HG03439 (cell line): Measurements from ENCODE around the gene SAMD4A.

Experiments used
- ATAC-seq: cut with Tn5 transposase; IDR thresholded peaks from one replicate; pipeline ENCODE4 v1.9.1; 2021; ENCODE audit warnings: mild to moderate bottlenecking, moderate library complexity; ENCODE audit not compliant: unreplicated experiment

The SAMD4A gene

DNA sequence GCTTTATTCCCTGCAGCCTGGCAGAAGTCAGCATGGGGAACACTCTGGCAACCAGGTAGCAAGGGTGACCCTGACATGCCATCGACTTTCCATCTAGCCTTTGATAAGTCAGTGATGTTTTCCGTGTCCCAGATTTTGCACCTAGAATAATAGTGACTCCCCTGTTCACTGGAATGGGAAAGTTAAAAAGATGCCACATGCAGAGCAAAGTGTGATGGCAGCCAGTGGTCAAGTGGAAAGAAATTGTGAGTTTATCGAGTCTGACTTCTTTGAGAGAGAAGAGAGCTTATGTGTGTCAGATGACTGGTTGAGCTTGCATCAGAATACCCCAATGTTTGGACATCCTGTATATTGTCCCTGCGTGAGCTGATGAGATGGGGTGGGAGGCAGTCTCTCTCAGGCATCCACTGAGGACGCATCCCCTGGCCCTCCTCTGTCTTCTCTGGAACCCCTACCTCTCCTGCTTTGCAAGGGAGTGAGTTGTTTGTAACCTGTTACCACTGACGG, 187.2 kb downstream of the SAMD4A start:
- ATAC-seq = no peak

DNA sequence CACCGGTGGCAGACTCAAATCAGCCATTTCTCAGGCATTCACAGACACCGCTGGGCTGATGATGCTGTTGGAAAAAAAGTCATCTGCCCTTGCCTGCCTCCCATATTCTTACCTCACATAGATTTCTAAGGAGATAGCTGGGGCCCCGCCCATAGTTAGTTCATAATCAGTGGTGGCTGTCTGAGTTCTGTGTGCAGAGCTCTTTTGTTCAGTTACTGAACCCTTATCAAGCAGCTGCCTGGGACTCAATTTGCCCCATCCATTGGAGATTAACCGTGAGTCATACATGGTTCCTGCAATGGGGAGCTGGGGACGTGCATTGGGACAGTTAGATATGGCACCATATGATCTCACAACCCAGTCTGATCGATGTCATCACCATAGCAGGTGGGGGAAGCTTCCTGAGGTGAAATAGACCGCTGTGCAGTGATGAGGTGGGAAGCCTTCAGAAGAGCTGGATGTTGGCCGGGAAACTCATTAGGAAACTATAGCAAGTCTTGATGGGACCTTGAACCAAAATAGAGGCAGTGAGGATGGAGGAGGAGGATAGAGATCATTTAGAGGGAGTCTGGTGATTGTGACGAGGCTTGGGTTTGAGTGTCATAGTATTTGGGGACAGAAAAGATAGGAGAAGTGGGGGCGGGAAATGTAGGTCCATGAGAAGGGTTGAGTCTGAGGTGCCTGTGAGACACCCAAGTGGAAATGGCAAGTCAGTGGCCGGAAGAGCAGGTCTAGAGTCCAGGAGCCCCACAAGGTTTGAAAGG, 187.9 kb downstream of the SAMD4A start:
- ATAC-seq = no peak

DNA sequence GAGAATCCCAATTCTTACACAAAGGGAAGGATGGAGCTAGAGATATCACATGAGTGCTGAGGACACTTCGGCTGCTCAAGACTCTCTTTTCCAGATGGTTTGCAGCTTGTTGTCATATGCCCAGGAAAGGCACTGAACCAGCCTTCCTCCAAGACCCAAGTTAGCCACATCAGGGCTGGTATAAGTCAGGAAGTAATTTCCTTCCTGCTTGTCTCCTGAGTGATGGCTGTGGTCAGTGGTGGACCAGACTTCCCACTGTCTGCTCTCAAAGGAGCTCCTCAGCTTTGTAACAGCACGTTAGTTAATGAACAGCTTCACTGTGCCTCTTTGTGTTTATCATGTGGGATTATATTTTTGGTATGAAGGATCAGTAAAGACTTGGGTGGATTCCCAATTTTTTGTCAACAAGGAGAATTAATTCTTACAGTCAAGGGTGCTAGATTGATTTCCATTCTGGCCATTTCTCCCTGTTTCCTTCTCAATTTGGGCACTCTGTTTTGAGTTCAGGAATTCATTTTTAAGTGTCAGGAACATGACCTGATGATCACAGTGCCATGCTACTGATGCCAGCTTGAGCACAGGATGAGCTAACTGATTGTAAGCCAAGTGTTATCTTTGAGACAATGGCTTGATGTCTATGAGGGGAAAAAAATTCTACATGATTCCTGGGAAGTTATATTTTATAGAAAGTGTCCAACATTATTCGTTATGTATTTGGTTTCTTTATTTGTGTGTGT, 189.9 kb downstream of the SAMD4A start:
- ATAC-seq = no peak

DNA sequence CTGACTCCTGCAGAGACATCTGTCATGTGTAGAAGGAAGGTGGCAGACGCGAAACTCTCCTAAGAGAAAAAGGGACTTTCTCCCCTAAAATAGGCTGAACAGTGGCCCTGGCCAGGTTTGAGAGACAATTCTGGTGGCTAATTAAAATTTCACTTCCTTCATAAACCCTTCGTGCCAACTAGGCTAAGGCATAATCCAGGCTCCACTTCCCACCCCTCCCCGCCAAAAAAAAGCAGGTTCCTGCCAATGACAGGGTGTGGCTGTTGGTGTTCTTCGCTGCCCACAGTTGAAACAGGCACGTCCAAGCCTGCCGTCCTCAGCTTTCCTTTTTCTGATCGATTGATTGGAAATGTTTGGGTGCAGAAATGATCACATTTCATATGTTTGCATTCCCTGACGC, 191.1 kb downstream of the SAMD4A start:
- ATAC-seq = no peak

DNA sequence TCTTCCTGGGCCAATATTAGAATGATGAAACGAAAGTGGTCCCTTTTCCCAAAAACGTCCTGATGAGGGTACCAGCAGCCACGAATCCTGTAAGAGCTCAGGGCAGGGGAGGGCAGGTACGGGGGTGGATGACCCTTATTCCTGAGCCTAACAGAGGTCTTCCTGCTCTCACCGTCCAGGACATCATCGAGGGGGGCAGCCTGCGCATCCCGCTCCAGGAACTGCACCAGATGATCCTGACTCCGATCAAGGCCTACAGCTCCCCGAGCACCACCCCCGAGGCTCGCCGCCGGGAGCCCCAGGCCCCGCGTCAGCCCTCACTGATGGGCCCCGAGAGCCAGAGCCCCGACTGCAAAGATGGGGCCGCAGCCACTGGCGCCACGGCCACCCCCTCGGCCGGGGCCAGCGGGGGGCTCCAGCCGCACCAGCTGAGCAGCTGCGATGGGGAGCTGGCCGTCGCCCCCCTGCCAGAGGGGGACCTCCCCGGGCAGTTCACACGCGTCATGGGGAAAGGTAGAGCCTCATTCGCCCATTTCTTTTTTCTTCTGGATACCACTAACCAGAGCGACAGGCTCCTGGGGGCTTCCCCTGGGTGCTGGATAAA, 193.2 kb downstream of the SAMD4A start:
- ATAC-seq = no peak

DNA sequence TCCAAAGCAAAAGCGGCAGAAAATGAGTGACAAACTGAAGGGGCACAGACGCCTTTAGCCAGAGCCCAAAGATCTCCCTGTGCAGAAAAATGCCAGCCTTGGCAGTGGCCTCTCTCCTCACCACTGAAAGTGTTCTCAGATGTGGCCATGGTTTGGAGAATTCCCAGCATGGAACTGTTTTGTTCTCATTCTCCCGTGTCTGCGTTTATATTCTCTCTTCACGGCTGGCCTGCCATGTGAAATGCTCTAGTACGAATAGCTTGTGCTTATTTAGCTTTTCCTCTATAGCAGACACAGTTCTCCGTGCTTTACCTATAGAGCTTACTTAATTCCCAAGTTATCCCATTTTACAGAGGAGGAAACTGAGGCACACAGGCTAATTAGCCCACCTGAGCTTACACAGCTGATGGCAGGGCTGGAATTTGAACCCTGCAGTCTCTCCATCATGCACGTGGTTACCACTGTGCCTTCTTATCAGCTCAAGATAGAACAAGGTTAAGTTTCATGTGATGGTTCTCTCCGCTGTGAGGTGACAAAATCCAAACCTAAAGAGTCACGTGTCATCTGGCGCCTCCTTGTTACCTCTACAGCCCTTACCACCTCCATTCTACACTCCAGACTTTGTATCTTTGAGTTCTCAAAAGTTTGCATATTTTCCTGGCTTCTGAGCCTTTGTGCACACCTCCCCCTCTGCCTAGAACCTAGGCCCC, 194.1 kb downstream of the SAMD4A start:
- ATAC-seq = no peak

DNA sequence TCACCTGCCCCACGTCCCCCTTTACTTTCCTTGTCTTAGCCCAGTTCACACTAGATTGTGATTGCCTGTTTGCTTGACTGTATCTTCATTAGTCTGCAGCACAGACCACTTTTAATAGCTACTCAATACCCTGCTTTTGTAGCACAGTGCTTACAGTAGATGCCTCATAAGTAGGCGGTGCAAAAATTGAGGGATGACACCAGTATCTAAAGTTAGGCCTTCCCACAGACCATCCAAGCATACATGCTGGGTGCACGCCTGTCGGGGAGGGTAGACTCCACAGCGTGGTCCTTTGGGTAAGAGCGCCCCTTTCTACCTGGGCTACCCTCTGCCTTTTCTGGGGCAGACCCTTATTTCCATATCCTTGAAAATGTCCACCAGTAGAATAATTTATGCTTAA, 194.9 kb downstream of the SAMD4A start:
- ATAC-seq = no peak

DNA sequence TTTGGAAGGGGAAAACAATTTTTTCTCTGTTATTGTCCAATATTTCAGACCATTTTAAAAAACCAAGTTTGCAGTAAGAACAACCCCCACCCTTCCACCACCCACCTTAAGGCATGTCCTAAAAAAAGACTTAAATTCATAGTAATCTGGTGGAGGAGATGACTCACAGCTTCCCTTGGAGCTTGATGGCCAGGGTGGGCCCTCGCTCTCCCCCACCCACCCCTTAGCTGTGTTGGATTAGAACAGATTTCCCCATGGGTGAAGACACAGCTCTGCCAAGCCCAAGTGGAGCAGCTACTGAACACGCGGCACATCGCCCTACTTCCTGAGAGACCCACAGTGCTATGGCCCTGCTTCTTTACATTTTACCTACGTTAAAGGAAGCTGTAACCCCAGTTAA, 195.4 kb downstream of the SAMD4A start:
- no peak for ATAC-seq

DNA sequence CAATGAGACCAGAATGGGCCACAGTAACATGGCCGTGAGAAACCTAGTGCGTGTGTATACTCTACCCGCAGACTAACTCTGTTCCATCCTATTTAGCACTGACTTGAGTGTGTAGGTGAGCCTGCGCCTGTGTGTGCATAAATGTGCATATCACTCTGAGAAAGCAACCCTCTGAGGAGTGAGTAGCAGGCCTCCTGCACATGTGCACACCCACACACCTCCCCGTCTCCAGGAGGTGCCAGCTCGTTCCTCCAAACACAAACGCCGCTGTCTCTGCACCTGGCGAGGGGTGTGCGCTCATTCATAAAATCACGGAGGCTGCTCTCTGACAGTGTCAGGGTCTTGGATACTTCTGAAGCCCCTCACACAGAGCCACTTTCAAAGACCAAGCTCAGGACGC, 196.8 kb downstream of the SAMD4A start:
- ATAC-seq = no peak

DNA sequence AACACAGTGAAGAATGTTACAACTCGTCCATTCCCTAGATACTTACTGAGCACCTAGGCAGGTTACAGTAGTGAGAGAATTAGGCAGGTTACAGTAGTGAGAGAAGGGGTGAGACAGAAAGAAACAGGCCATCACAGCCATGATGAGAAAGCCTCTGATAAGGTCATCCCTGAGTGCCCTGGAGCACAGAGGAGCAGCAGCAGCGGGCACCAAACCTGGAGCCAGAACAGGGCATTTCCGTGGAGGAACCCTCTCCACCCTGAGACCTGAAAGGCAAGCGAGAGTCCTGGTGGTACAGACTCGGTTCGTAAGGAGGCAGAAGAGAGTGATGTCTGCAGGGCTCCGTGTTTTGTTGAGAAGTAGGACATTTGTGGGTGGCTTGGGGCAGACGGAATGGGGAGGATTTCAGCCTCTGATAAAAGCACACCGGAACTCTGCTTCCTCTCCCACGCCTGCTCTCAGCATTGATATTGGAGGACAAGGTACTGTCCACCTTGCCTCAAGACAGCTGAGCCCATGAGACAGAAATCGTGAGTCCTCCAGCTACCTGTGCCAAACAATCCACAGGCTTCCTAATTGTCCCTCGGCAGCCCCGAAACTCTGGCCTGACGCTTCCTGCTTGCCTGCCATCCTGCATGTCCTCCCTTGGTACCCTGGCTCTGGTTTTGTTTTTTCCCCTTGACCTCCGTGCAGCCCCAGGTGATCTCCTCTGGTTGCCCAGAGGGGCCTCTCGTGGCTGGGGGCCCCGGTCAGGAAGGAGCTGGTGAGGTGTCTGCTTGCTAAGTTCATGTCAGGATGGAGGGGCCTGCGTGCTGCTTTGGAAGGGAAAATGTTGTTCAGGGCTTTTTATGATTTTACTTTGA, 199.6 kb downstream of the SAMD4A start:
- ATAC-seq = no peak

DNA sequence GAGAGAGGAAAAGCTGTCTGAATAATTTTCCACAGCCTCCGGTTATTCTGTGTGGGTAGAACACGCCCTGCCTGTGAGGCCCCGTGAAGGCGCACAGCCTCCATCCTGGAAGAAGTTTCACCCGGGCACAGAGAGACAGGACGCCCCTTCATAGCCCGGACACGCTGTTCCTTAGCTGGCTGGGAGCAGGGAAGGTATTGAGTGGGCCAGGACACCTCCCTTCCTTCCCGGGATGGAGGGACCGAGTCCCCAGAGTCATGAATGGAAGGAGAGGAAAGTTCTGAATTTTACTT, 200.2 kb downstream of the SAMD4A start:
- ATAC-seq = no peak

DNA sequence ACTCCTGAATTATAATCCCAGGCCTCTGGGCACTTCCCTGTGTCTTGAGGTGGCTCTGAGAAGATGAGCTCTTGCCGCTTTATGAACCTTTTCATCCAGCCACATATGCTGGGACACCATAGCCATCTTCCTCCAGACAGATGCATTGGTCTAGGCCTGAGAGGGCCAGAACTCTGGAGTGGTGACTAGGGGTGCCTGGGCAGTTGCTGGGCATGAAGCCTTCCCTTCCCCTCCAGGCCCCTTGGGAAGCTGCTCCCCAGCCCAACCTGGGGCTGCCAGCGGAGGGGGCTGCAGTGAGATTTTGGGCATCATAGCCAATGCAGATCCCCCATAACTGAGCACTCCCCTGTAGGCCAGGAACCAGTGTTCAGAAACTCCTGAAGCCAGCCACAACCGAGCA, 200.5 kb downstream of the SAMD4A start:
- no peak for ATAC-seq

DNA sequence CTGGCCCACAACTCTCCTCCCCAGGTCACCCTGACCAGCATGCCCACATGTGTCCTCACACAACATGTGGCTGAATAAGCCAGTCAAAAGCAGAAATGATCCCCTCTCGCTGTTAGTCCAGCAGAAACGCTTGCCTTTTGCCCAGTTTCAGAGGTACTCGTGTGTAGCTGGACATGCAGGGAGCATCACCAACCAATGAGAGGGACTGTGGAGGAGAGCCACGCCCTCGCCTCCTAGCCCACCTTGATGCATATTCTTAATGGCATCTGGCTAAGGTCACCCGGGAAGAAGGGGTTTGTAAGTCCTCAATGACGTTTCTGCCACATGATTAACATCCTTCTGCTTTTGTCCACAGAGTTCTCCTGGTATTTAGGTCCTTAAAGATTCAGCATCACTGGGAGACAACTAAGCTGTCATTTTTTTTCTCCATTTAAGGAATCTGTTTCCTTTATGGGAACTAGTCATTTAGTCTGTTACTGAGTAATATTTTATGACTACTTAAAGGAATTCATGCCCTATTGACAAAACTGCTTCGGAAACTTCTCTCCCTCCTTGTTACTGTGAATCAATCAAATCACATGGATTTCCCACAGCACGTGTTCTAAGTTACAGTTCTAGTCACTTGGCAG, 201.7 kb downstream of the SAMD4A start:
- no peak for ATAC-seq

DNA sequence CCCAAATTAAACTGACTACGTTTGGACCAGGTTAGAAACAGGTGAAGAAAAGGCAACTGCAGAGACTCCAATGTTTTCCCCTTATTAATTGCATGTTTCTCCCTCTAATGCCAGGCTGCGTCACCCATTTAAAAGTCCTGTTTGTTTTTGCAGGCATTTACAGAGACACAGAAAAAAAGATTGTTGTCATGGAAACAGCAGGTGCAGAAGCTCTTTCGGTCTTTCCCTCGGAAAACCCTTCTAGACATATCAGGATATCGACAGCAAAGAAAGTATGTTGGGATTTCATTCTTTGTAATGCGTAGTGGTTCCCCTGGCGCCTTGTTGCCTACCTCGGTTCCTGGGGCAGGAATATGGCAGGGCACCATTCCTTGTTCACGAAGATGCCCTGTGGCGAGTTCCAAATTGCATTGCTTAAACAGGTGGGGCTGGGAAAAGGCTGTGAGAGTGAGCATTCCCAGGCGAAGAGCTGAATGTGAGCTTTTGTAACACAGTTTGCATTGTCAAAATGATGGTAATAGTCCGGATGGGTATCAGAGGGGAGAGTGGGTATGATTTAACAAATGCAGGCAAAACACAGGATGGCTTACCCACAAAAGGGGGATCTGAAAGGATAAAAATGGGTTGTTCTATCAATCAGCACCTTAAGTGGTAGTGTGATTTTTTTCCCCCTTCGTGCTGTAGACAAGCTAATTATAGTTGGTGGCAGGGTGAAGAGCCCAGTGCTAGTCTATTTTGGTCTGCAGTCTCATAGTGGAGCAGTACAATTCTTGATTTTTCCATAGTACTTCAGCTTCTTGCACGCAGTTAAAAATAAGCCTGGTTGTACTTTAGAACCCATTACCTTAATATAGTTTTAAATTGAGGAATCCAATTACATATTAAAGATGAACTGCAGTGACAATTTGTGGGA, 203.3 kb downstream of the SAMD4A start:
- no peak for ATAC-seq

DNA sequence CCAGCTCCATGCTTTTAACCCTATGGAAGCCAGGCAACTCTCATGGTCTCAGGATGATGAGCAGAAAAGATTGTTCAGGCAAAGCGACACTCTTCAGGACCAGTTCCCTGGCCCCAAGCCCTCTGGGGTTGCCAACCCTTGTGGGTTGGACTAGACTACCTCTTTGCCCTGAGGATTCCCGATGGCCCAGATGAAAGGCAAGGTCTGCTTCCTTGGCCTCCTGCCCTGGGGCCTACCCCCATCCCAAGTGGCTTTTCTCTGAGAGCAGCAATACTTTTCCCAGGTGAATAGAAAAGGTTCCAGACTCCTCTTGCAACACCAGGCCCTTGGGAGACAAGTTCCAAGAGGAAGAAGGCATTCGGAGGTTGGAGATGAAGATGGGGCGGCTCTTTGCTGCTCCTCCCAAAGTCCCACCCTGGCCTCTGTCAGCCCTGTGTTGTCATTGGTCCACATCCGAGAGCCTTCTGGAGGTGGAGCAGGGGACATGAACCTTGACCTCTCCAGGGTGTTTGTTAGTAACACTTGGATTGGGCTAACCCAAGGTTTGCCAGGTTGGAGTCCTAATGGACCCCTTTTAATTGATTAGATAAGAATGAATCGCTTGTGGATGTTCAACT, 204.6 kb downstream of the SAMD4A start:
- ATAC-seq = no peak

DNA sequence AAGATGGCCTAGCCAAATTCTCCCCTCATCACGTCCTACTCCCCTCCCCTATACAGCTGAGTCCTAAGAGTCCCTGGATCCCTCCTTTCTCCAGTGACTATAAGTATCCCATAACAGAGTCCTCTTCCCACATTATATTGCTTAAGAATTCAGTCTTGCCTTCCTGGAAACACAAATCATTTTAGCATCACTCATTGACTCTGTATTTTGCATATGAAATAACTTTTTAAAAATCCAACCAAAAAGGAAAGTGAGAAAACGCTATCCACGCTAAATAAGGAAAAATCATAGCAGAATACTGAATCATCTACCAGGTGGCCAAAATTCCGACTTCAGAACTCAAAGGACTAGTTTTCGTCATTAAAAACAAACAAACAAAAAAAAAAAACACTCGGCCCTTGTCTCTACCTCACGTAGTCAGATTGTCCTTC, 205.5 kb downstream of the SAMD4A start:
- ATAC-seq = no peak

DNA sequence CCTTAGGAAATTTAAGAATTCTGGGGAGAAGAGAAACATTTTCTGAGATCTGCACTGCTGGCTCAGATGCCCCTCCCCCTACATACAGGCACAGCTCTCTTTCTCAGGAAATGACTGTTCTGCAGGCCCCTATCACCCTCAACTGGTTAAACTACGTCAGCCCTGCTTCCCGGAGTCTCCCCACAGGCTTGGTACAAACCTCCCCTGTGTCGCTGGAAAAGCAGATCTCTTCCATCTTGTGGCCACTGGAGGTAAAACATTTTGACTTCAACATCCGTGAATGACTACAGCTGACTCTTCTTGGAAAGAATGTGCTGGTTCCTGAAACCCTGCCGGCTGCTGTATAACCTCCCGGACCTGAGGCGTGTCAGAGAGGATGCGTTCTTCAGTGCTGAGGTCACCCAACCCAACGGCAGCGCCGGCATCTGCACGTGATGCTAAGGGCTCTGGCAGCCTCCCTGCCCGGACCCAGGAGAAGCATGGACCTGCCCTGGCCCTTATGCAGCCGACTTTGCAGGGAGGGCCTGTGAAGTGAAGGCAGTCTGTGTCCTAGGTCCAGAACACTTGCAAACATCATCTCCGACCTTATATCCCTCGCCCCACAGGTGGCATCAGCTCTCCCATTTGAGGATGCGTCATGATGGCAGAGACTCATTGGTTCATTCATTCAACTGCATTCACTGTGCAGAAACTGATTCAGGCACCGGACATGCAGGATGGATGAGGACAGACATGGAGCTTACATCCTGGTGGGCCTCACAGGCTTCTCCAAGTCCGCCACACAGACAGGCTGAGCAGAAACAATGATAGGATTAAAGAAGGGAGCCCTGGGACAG, 206.5 kb downstream of the SAMD4A start:
- ATAC-seq = peak; percentile 48

DNA sequence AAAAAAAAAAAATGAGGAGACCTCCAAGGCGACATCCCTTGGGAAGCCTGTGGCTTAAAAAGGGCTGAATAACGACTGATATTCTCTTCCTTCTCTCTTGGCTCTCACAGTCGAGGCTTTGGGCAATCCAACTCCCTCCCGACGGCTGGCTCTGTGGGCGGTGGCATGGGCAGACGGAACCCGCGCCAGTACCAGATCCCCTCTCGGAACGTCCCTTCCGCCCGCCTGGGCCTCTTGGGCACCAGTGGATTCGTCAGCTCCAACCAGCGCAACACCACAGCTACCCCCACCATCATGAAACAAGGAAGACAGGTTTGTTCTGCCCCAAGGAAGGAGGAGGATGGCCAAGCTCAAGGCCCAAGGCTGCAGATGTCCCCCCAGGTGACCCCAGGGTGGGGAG, 207.9 kb downstream of the SAMD4A start:
- ATAC-seq = no peak
